ENCODE results near the gene AGBL3.
"Not testable (repeated sequence)": the region's sequence is repeated elsewhere in the genome, so short reads cannot be mapped to it uniquely, and the experiment has no call there.

Gene AGBL3

GRCh38 chr7:135012229-135012628 is 25.9 kb downstream of the AGBL3 start:
- no peak overlapping the region for H3K4me3 ChIP-seq (ENCODE audit: low read length)
- no peak overlapping the region for H3K9ac ChIP-seq (ENCODE audit: low read length)
- no peaks in the 10 kb centered on the region for H3K4me1 ChIP-seq (ENCODE audit: control insufficient read depth, insufficient read depth, low read length)
- H3K9me3 ChIP-seq (ENCODE audit: control insufficient read depth, low read length): no peaks in the 10 kb centered on the region
- H3K27me3 ChIP-seq (ENCODE audit: control insufficient read depth, insufficient read depth, low read length): no peaks in the 10 kb centered on the region
- no peaks in the 10 kb centered on the region for H3K36me3 ChIP-seq (ENCODE audit: control insufficient read depth, insufficient read depth, low read length)

- Histone ChIP-seq H3K27me3 (ENCODE audit: control insufficient read depth, insufficient read depth, low read length) (peaks cover 2% of the 10 kb centered on the region), H3K4me3 (ENCODE audit: low read length) (no peak overlapping the region), H3K9me3 (ENCODE audit: control insufficient read depth, low read length) (no peaks in the 10 kb centered on the region), H3K4me1 (ENCODE audit: control insufficient read depth, insufficient read depth, low read length) (no peaks in the 10 kb centered on the region), H3K9ac (ENCODE audit: low read length) (no peak overlapping the region), H3K36me3 (ENCODE audit: control insufficient read depth, insufficient read depth, low read length) (no peaks in the 10 kb centered on the region)
Observed at GRCh38 chr7:135023622-135024021, 37.3 kb downstream of the AGBL3 start.

DNA sequence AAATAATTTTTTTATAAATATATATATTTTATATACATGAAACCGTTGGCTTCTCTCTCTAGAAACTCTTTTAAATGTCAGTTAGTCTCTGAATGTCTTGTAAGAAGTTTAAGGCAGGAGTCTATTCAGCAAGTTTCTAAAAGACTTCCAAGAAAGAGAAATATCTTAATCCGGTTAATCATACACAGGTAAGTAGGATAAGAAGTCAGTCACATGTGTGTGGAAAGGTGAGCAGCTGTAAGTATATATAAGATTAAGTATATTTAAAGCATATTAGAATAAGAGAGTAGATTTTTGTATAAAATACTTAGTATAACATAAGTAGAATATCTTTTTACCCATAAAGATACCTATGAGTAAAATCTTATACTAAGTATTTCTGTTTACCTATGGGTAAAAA is 48.9 kb downstream of the AGBL3 start:
- Histone ChIP-seq H3K4me3 (ENCODE audit: low read length) (no peak overlapping the region), H3K27me3 (ENCODE audit: control insufficient read depth, insufficient read depth, low read length) (no peaks in the 10 kb centered on the region), H3K4me1 (ENCODE audit: control insufficient read depth, insufficient read depth, low read length) (no peaks in the 10 kb centered on the region), H3K9ac (ENCODE audit: low read length) (no peak overlapping the region), H3K36me3 (ENCODE audit: control insufficient read depth, insufficient read depth, low read length) (no peaks in the 10 kb centered on the region), H3K9me3 (ENCODE audit: control insufficient read depth, low read length) (no peaks in the 10 kb centered on the region)

GRCh38 chr7:135067017-135067416 is 80.7 kb downstream of the AGBL3 start:
- not testable (repeated sequence) for H3K4me3 ChIP-seq (ENCODE audit: low read length); H3K9ac ChIP-seq (ENCODE audit: low read length); H3K9me3 ChIP-seq (ENCODE audit: control insufficient read depth, low read length); H3K4me1 ChIP-seq (ENCODE audit: control insufficient read depth, insufficient read depth, low read length); H3K36me3 ChIP-seq (ENCODE audit: control insufficient read depth, insufficient read depth, low read length); H3K27me3 ChIP-seq (ENCODE audit: control insufficient read depth, insufficient read depth, low read length)

DNA sequence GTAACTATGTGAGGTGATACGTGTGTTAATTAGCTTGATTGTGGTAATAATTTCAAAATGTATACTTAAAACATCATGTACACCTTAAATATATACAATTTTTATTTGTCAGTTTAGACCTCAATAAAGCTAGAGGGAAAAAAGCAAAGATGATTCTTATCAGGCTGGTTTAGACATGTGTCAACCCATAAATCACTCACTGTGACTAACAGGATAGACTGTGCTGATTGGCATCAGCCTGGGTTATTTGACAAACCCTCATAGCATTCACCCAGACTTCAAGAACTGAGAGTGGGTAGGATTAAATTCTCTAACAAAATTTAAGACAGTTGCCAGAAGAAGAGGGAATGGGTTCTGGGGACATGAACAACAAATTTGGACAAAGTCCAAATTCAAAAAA is 87.8 kb downstream of the AGBL3 start:
- H3K4me3 ChIP-seq (ENCODE audit: low read length): no peak overlapping the region
- H3K9ac ChIP-seq (ENCODE audit: low read length): no peak overlapping the region
- H3K4me1 ChIP-seq (ENCODE audit: control insufficient read depth, insufficient read depth, low read length): no peaks in the 10 kb centered on the region
- no peaks in the 10 kb centered on the region for H3K36me3 ChIP-seq (ENCODE audit: control insufficient read depth, insufficient read depth, low read length)
- H3K9me3 ChIP-seq (ENCODE audit: control insufficient read depth, low read length): no peaks in the 10 kb centered on the region
- H3K27me3 ChIP-seq (ENCODE audit: control insufficient read depth, insufficient read depth, low read length): no peaks in the 10 kb centered on the region

GRCh38 chr7:135074531-135074930 is 88.2 kb downstream of the AGBL3 start:
- no peaks in the 10 kb centered on the region for H3K27me3 ChIP-seq (ENCODE audit: control insufficient read depth, insufficient read depth, low read length)
- no peaks in the 10 kb centered on the region for H3K36me3 ChIP-seq (ENCODE audit: control insufficient read depth, insufficient read depth, low read length)
- no peaks in the 10 kb centered on the region for H3K4me1 ChIP-seq (ENCODE audit: control insufficient read depth, insufficient read depth, low read length)
- no peak overlapping the region for H3K4me3 ChIP-seq (ENCODE audit: low read length)
- H3K9ac ChIP-seq (ENCODE audit: low read length): no peak overlapping the region
- H3K9me3 ChIP-seq (ENCODE audit: control insufficient read depth, low read length): no peaks in the 10 kb centered on the region

- H3K9me3 ChIP-seq (ENCODE audit: control insufficient read depth, low read length): no peaks in the 10 kb centered on the region
- no peaks in the 10 kb centered on the region for H3K36me3 ChIP-seq (ENCODE audit: control insufficient read depth, insufficient read depth, low read length)
- no peaks in the 10 kb centered on the region for H3K27me3 ChIP-seq (ENCODE audit: control insufficient read depth, insufficient read depth, low read length)
- H3K9ac ChIP-seq (ENCODE audit: low read length): no peak overlapping the region
- H3K4me1 ChIP-seq (ENCODE audit: control insufficient read depth, insufficient read depth, low read length): no peaks in the 10 kb centered on the region
- no peak overlapping the region for H3K4me3 ChIP-seq (ENCODE audit: low read length)
Observed at GRCh38 chr7:135075716-135076115, 89.4 kb downstream of the AGBL3 start.

- Histone ChIP-seq H3K4me3 (ENCODE audit: low read length) (no peak overlapping the region), H3K4me1 (ENCODE audit: control insufficient read depth, insufficient read depth, low read length) (no peaks in the 10 kb centered on the region), H3K27me3 (ENCODE audit: control insufficient read depth, insufficient read depth, low read length) (no peaks in the 10 kb centered on the region), H3K9me3 (ENCODE audit: control insufficient read depth, low read length) (no peaks in the 10 kb centered on the region), H3K9ac (ENCODE audit: low read length) (no peak overlapping the region), H3K36me3 (ENCODE audit: control insufficient read depth, insufficient read depth, low read length) (no peaks in the 10 kb centered on the region)
Observed at GRCh38 chr7:135076882-135077281, 90.6 kb downstream of the AGBL3 start.

- H3K36me3 ChIP-seq (ENCODE audit: control insufficient read depth, insufficient read depth, low read length): no peaks in the 10 kb centered on the region
- no peaks in the 10 kb centered on the region for H3K27me3 ChIP-seq (ENCODE audit: control insufficient read depth, insufficient read depth, low read length)
- no peaks in the 10 kb centered on the region for H3K4me1 ChIP-seq (ENCODE audit: control insufficient read depth, insufficient read depth, low read length)
Observed at GRCh38 chr7:135077642-135078041, 91.3 kb downstream of the AGBL3 start.

DNA sequence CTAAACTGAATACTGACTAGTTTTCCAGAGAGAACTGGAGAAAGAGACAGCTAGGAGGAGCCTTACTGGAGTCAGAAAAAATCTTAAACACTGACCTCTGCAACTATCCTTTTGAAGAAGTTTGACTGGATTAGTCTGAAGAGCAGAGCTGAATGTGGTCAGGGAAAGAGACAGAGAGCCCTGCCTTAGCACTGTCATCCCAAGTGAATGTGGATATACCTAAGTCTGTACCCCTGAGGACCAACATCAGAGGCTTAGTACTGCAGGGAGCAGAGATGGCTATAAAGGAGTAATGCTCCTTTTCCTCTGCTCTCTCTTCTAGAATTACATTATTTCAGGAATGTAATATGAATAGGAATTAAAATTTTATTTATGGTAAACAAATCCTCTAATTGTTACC is 91.7 kb downstream of the AGBL3 start:
- Histone ChIP-seq H3K4me1 (ENCODE audit: control insufficient read depth, insufficient read depth, low read length) (no peaks in the 10 kb centered on the region), H3K36me3 (ENCODE audit: control insufficient read depth, insufficient read depth, low read length) (no peaks in the 10 kb centered on the region), H3K9ac (ENCODE audit: low read length) (no peak overlapping the region), H3K9me3 (ENCODE audit: control insufficient read depth, low read length) (no peaks in the 10 kb centered on the region), H3K4me3 (ENCODE audit: low read length) (no peak overlapping the region), H3K27me3 (ENCODE audit: control insufficient read depth, insufficient read depth, low read length) (no peaks in the 10 kb centered on the region)

More at GRCh38 chr7:135077642-135078041, 91.3 kb downstream of the AGBL3 start:
- no peak overlapping the region for H3K9ac ChIP-seq (ENCODE audit: low read length)
- no peak overlapping the region for H3K4me3 ChIP-seq (ENCODE audit: low read length)
- H3K9me3 ChIP-seq (ENCODE audit: control insufficient read depth, low read length): no peaks in the 10 kb centered on the region

DNA sequence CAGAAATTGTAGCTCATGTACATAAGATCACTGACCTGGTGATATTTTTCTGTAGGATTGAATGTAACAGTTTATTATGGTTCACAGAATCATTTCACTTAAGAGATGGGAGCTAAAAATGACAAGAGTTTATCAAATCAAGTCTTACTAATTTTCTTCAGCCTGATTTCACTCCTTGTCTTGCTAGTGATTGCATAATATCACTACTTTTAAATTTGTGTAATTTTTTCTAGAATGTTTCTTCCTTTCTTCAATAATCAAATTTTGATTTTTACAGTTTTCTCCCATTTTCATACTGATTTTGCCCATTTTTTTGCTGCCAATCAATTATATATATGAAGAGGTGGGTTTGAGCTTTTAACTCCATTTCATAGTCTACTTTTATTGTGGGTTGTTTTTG is 92.8 kb downstream of the AGBL3 start:
- Histone ChIP-seq H3K4me1 (ENCODE audit: control insufficient read depth, insufficient read depth, low read length) (no peaks in the 10 kb centered on the region), H3K4me3 (ENCODE audit: low read length) (no peak overlapping the region), H3K27me3 (ENCODE audit: control insufficient read depth, insufficient read depth, low read length) (no peaks in the 10 kb centered on the region), H3K9ac (ENCODE audit: low read length) (no peak overlapping the region), H3K36me3 (ENCODE audit: control insufficient read depth, insufficient read depth, low read length) (no peaks in the 10 kb centered on the region), H3K9me3 (ENCODE audit: control insufficient read depth, low read length) (no peaks in the 10 kb centered on the region)

DNA sequence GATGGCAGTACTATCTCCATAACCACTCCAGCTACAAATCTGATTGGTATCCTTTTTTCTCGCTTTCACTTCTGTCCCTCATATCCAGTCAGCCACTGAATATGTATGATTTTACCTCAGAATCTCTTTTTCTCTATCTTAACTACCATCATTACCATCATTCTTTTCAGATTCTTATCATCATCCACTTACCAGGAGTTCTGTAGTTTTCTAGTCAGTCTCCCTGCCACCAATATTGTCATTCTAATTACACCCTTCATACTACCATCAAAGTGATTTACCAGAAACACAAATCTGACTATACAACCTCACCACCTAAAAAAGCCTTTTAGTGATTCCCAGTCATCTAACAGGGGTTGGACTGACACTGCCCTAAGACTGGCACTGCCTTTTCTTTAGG is 96.7 kb downstream of the AGBL3 start:
- H3K9ac ChIP-seq (ENCODE audit: low read length): no peak overlapping the region
- H3K9me3 ChIP-seq (ENCODE audit: control insufficient read depth, low read length): no peaks in the 10 kb centered on the region

GRCh38 chr7:135088566-135088965 is 102.3 kb downstream of the AGBL3 start:
- Histone ChIP-seq H3K4me1 (ENCODE audit: control insufficient read depth, insufficient read depth, low read length) (no peaks in the 10 kb centered on the region), H3K27me3 (ENCODE audit: control insufficient read depth, insufficient read depth, low read length) (no peaks in the 10 kb centered on the region), H3K4me3 (ENCODE audit: low read length) (no peak overlapping the region), H3K9me3 (ENCODE audit: control insufficient read depth, low read length) (no peaks in the 10 kb centered on the region), H3K9ac (ENCODE audit: low read length) (no peak overlapping the region), H3K36me3 (ENCODE audit: control insufficient read depth, insufficient read depth, low read length) (no peaks in the 10 kb centered on the region)

More for the DNA sequence above, 96.7 kb downstream of the AGBL3 start:
- Histone ChIP-seq H3K4me3 (ENCODE audit: low read length) (no peak overlapping the region), H3K36me3 (ENCODE audit: control insufficient read depth, insufficient read depth, low read length) (no peaks in the 10 kb centered on the region), H3K4me1 (ENCODE audit: control insufficient read depth, insufficient read depth, low read length) (no peaks in the 10 kb centered on the region), H3K27me3 (ENCODE audit: control insufficient read depth, insufficient read depth, low read length) (no peaks in the 10 kb centered on the region)

All from mucosa of stomach (tissue), 1 donor.